ENCODE data around the gene TMEM87B.
"Not testable (repeated sequence)": the region's sequence is repeated elsewhere in the genome, so short reads cannot be mapped to it uniquely, and the experiment has no call there.

Gene TMEM87B

DNA sequence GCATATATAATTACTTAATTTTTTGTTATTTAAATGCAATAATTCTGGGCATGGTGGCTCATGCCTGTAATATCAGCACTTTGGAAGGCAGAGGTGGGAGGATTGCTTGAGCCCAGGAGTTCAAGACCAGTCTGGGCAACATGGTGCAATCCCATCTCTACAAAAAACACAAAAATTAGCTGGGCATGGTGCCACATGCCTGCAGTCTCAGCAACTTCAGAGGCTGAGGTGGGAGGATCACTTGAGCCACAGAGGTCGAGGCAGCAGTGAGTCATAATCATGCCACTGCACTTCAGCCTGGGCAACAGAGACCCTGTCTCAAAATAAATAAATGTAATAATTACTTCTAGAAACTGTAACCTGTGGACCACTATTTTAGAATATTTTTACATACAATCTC, 21.5 kb upstream of the TMEM87B start:
- DNase-seq: peak; percentile 14

DNA sequence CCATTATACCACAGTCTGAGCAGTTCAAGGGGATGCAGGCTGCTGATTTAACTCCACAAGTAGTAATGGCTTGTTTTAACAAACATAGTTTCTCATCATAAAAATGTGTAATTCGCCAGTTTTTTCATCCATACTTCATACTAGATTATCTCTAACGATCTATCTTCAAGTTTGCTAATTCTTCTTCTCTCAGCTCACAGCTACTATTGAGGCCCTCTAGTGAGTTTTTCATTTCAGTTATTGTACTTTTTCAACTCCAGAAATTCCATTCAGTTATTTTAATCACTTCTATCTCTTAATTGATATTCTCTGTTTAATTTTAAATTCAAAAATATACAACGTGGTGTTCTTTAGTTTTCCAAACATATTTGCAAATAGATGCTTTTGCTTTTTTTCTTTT, 20.1 kb upstream of the TMEM87B start:
- no peak for DNase-seq

- DNase-seq: no peak
These were observed 19.3 kb upstream of the TMEM87B start for GRCh38 chr2:112035786-112036185.

DNA sequence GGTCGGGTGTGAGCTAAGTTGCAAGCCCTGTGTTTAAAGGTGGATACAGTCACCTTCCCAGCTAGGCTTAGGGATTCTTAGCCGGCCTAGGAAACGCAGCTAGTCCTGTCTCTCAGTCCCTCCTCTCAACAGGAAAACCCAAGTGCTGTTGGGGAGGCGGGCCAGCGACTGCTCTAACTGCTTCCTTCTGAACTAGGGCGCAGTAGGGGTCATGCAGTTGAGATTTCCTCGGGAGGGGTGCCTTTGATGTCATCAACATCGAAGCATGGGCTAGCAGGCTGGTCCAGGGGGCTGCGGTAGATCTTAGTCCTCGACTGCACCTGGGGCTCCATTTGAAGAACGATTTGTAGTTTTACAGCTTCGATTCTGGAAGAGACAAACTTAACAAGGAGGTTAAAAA, 15.5 kb upstream of the TMEM87B start:
- not testable (repeated sequence) for DNase-seq

GRCh38 chr2:112040066-112040465, 15.0 kb upstream of the TMEM87B start:
- not testable (repeated sequence) for DNase-seq

- not testable (repeated sequence) for DNase-seq
These were observed 13.6 kb upstream of the TMEM87B start for GRCh38 chr2:112041460-112041859.

DNA sequence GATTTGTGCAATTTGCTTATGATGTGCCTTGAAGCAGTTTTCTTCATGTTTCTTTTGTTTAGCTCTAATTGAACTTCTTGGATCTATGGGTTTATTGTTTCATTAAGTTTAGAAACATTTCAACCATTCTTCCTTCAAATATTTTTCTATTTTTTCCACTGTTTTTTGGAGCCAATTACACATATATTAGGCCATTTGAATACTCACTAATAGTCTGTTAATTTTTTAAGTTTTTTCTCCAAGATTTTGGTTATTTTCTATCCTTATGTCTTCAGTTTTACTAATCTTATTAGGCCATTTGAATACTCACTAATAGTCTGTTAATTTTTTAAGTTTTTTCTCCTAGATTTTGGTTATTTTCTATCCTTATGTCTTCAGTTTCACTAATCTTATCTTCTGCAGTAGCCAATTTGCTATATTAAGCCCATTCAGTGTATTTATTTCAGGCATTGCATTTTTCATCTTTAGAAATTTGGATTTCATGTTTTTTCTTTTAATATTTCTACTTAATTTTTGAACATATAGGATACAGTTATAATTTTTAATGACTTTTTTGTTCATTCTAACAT, 9.5 kb upstream of the TMEM87B start:
- no peak for DNase-seq

GRCh38 chr2:112046231-112046630, 8.8 kb upstream of the TMEM87B start:
- DNase-seq: no peak

- DNase-seq: no peak
These were observed 7.4 kb upstream of the TMEM87B start for GRCh38 chr2:112047537-112048235.

- DNase-seq: no peak
These were observed 6.9 kb upstream of the TMEM87B start for GRCh38 chr2:112048236-112048592.

GRCh38 chr2:112048887-112049286, 6.2 kb upstream of the TMEM87B start:
- peak; percentile 44 for DNase-seq

DNA sequence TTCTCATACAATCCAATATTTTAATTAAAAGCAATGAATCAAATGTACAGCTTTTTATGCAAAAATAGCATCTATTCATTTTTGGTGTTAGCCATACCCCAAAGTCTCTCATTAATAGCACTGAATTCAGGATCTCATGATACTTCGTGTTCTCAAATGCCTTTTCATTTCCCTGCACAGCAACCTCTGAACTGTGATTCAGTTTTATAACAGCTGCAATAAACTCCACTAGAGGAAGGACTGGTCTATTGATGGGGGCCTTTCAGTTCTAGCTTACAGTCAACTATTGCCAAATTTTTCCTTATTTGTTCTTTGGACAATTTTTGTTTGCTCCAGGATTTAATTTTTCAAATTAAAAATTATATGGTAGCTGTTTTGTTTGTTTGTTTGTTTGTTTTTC, 4.8 kb upstream of the TMEM87B start:
- DNase-seq: no peak

DNA sequence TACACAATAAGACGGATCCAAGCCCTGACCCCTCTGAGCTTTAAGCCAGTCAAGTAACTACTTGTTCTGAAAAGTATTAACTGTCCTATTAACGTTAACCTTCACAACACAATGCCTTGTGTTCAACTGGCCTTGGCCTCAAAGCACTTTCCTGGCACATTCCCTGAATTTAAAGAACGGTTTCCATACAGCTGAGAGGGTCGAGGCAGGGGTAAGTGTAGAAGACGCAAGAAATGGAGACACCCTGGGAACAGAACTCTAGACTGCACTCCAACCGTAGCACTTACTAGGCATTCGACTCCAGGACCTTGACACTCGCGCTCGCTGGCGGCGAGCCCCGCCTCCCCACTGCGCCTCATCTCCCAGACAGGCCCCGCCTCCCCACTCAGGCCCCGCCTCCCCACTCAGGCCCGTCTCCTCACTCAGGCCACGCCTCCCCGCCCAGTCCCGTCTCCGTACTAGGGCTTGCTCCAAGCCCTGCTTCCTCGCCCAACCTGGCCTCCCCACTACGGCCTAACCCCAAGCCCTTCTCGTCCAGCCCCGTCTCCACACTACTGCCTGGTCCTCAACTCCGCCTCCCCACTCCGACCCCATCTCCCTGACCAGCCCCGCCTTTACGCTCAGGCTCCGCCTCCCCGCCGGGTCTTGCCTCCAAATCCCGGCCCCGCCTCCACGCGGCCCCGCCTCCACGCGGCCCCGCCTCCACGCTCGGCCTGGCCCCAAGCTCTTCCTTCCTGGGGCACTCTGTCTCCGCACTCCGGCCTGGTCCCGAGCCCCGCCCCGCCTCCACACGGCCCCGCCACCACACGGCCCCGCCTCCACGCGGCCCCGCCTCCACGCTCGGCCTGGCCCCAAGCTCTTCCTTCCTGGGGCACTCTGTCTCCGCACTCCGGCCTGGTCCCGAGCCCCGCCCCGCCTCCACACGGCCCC, 887 bp upstream of the TMEM87B start:
- DNase-seq: peak; percentile 89

- DNase-seq: peak; percentile 94
These were observed 909 bp downstream of the TMEM87B start for GRCh38 chr2:112055730-112056625.

DNA sequence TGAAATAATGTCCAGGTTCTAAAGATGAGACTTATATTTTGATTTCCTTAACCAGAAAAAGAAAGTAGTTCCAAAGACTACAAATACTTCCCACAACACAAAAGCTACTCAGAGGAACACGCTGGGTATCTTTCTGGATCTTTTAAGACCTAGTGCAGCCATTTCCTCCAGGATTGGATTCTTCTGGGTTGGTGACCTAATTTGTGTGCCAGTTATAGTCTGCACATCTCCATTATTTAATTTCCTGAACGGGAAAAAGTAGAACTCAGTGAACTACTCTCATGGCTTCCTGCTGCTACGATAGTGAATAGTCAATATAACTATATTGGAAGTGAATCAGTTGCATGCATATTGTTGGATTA, 1.5 kb downstream of the TMEM87B start:
- no peak for DNase-seq

DNA sequence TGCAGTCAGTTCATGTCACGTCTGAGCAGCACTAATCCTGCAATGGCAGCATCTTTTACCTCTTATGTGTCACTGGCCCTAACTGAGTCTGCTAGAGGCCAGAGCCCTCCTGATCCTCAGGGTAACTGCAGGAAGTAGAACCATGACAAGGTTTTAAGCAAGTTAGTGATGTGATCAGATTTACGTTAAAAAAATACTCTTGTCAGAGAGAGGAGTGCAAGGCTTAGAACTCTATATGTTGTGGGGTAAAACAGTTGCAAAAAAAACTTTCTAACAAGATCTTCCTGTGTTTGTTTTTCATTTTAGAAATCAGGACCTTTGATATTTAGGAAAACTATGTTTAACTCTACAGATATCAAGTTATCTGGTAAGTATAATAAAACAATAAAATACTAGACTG, 4.6 kb downstream of the TMEM87B start:
- DNase-seq: no peak

- no peak for DNase-seq
These were observed 6.2 kb downstream of the TMEM87B start for GRCh38 chr2:112061299-112061698.

DNA sequence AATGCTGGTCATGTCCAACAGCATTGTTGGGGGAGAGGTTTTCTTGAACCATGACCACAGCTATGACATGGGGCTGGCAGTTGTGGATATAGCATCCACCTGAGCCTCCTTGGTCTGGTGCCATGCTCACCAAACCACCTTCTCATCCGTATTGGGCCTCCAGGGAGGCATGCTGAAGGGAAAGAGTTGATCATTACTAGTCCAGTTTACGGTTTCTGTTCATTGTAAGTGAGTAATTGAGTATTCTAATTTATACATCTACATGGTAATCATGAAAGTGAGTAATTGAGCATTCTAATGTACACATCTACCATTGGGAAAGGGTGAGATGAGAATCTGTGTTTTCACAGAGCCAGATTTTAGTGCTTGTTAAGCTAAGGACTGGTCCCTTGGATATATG, 6.8 kb downstream of the TMEM87B start:
- no peak for DNase-seq

GRCh38 chr2:112062894-112063293, 7.8 kb downstream of the TMEM87B start:
- no peak for DNase-seq

DNA sequence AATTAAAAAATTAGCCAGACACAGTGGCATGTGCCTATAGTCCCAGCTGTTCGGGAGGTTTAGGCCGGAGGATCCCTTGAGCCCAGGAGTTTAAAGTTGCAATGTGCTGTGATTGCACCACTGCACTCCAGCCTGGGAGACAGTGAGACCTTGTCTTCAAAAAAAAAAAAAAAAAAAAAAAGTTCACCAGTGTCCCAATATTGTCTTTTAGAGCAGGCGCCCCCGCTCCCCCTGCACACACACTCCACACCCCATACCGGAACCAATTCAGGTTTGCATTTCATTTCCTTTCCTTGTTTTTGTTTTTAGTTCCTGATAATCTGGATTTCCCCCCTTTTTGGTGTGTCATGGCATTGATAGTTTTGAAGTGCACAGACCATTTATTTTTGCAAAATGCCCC, 10.4 kb downstream of the TMEM87B start:
- no peak for DNase-seq

GRCh38 chr2:112065966-112066365, 10.9 kb downstream of the TMEM87B start:
- peak; percentile 89 for DNase-seq

- not testable (repeated sequence) for DNase-seq
These were observed 14.7 kb downstream of the TMEM87B start for GRCh38 chr2:112069794-112070193.

DNA sequence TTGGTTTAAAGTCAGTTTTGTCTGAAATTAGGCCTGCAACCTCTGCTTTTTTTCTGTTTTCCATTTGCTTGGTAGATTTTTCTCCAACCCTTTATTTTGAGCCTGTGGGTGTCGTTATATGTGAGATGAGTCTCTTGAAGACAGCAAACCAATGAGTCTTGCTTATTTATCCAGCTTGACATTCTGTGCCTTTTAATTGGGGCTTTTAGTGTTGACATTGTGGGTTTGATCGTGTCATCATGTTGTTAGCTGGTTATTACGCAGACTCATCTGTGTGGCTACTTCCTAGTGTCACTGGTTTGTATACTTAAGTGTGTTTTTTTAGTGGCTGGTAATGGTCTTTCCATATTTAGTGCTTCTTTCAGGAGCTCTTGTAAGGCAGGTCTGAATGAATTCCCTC, 18.8 kb downstream of the TMEM87B start:
- no peak for DNase-seq
